Activated CD4-positive, alpha-beta memory T cell treated with anti-CD3 and anti-CD28 coated beads for 36 hours (primary cell): ENCODE measurements around the gene KAZN. TPM values are rescaled to one million over a fixed set of nuclear protein-coding genes. Genes with fewer than 3 reads are reported as not detected.

Source experiments
- CTCF ChIA-PET: fragments of 350-600 bp; sonication (Branson Sonifier 250); formaldehyde crosslinking; loops from one replicate; lab custom pipeline; 2021; ENCODE audit warnings: antibody characterized with exemption, inconsistent platforms; lab: Charles Lee
- POLR2A ChIA-PET: fragments of 350-600 bp; sonication (Branson Sonifier 250); formaldehyde crosslinking; loops from one replicate; lab custom pipeline; 2021; ENCODE audit warnings: antibody characterized with exemption; lab: Charles Lee
- DNase-seq: peaks from one replicate; pipeline ENCODE4 v3.0.0-alpha.2; 2020
- H3K27ac Mint-ChIP-seq: one replicate; pipeline ENCODE4 v1.8.0; 2021; ENCODE audit warnings: mixed read lengths
- H3K27me3 Mint-ChIP-seq: one replicate; pipeline ENCODE4 v1.8.0; 2021; ENCODE audit warnings: mixed read lengths
- H3K36me3 Mint-ChIP-seq: one replicate; pipeline ENCODE4 v1.8.0; 2021; ENCODE audit warnings: mixed read lengths
- H3K4me1 Mint-ChIP-seq: one replicate; pipeline ENCODE4 v1.8.0; 2021; ENCODE audit warnings: low read depth, mixed read lengths
- H3K4me3 Mint-ChIP-seq: one replicate; pipeline ENCODE4 v1.8.0; 2021; ENCODE audit warnings: mild to moderate bottlenecking, mixed read lengths
- H3K9me3 Mint-ChIP-seq: one replicate; pipeline ENCODE4 v1.8.0; 2021; ENCODE audit warnings: mixed read lengths
- intact Hi-C: fragments of 100-400 bp; cut with micrococcal nuclease; formaldehyde crosslinking; loops from one replicate; pipeline ENCODE4 v1.15.1; 2023
- total RNA-seq, 2 experiments: library from RNA; stranded (reverse); gene quantifications; one replicate each; pipeline ENCODE4 v1.2.3, GENCODE V29; 2021

The KAZN gene
- total RNA-seq, 2 experiments from 2014 or later, result 0.31 to 0.33 TPM

- peaks cover 6% of the 10 kb centered on the region for H3K4me1 Mint-ChIP-seq
- intact Hi-C loops, result no loop called here
- no peak for DNase-seq
- ChIA-PET POLR2A (no interaction called here), CTCF (interaction anchor here (0.6 kb wide), 1 partner anchor 56 kb away, joined by 3 read pairs; no protein-coding TSS in a partner anchor)
- no peak overlapping the region for H3K4me3 Mint-ChIP-seq
- H3K27ac Mint-ChIP-seq, result no peak overlapping the region
- H3K9me3 Mint-ChIP-seq, result peaks cover 10% of the 10 kb centered on the region
- no peaks in the 10 kb centered on the region for H3K36me3 Mint-ChIP-seq
- H3K27me3 Mint-ChIP-seq, result peaks cover 31% of the 10 kb centered on the region
Observed at GRCh38 chr1:15102646-15103045, 504.2 kb downstream of the KAZN start.

- intact Hi-C loops, result no loop called here
- DNase-seq, result no peak
- Mint-ChIP-seq H3K36me3 (no peaks in the 10 kb centered on the region), H3K27ac (no peak overlapping the region), H3K27me3 (peaks cover 31% of the 10 kb centered on the region), H3K9me3 (peaks cover 10% of the 10 kb centered on the region), H3K4me1 (peaks cover 8% of the 10 kb centered on the region), H3K4me3 (no peak overlapping the region)
- POLR2A ChIA-PET, result no interaction called here
- CTCF ChIA-PET, result no interaction called here
Observed at GRCh38 chr1:15103211-15103610, 504.7 kb downstream of the KAZN start.

GRCh38 chr1:15103906-15104305 is 505.4 kb downstream of the KAZN start:
- CTCF ChIA-PET, result no interaction called here
- POLR2A ChIA-PET, result no interaction called here
- intact Hi-C loops, result no loop called here
- Mint-ChIP-seq H3K4me3 (no peak overlapping the region), H3K27me3 (peaks cover 30% of the 10 kb centered on the region), H3K4me1 (peaks cover 8% of the 10 kb centered on the region), H3K27ac (no peak overlapping the region), H3K36me3 (no peaks in the 10 kb centered on the region), H3K9me3 (peaks cover 10% of the 10 kb centered on the region)
- DNase-seq, result no peak

GRCh38 chr1:15104768-15105167 is 506.3 kb downstream of the KAZN start:
- no peak overlapping the region for H3K27ac Mint-ChIP-seq
- ChIA-PET POLR2A (no interaction called here), CTCF (no interaction called here)
- DNase-seq, result no peak
- intact Hi-C loops, result no loop called here
- H3K36me3 Mint-ChIP-seq, result no peaks in the 10 kb centered on the region
- peaks cover 10% of the 10 kb centered on the region for H3K9me3 Mint-ChIP-seq
- H3K4me1 Mint-ChIP-seq, result peaks cover 8% of the 10 kb centered on the region
- H3K27me3 Mint-ChIP-seq, result peaks cover 23% of the 10 kb centered on the region
- H3K4me3 Mint-ChIP-seq, result no peak overlapping the region

- ChIA-PET POLR2A (no interaction called here), CTCF (interaction anchor here (0.7 kb wide), 1 partner anchor 10 kb away, joined by 3 read pairs; no protein-coding TSS in a partner anchor)
- H3K4me1 Mint-ChIP-seq, result peaks cover 3% of the 10 kb centered on the region
- peaks cover 9% of the 10 kb centered on the region for H3K27me3 Mint-ChIP-seq
- no peaks in the 10 kb centered on the region for H3K36me3 Mint-ChIP-seq
- no peak for DNase-seq
- intact Hi-C loops, result no loop called here
- peaks cover 10% of the 10 kb centered on the region for H3K9me3 Mint-ChIP-seq
- no peak overlapping the region for H3K27ac Mint-ChIP-seq
- H3K4me3 Mint-ChIP-seq, result no peak overlapping the region
Observed at GRCh38 chr1:15106608-15107007, 508.1 kb downstream of the KAZN start.

- no peak for DNase-seq
- ChIA-PET CTCF (interaction anchor here (0.7 to 1.1 kb wide), 2 partner anchors 10 to 20 kb away, joined by 3 read pairs; no protein-coding TSS in a partner anchor), POLR2A (no interaction called here)
- intact Hi-C loops, result no loop called here
- H3K4me3 Mint-ChIP-seq, result no peak overlapping the region
- no peak overlapping the region for H3K27ac Mint-ChIP-seq
- no peaks in the 10 kb centered on the region for H3K36me3 Mint-ChIP-seq
- H3K27me3 Mint-ChIP-seq, result peaks cover 7% of the 10 kb centered on the region
- peaks cover 6% of the 10 kb centered on the region for H3K4me1 Mint-ChIP-seq
- peaks cover 10% of the 10 kb centered on the region for H3K9me3 Mint-ChIP-seq
Observed at GRCh38 chr1:15107058-15107687, 508.7 kb downstream of the KAZN start.

- no peaks in the 10 kb centered on the region for H3K36me3 Mint-ChIP-seq
- intact Hi-C loops, result no loop called here
- ChIA-PET CTCF (interaction anchor here (1.1 to 1.8 kb wide), 3 partner anchors 8 to 21 kb away, joined by 3 to 5 read pairs (median 4); no protein-coding TSS in a partner anchor), POLR2A (no interaction called here)
- DNase-seq, result no peak
- peaks cover 14% of the 10 kb centered on the region for H3K4me1 Mint-ChIP-seq
- H3K9me3 Mint-ChIP-seq, result peaks cover 10% of the 10 kb centered on the region
- H3K4me3 Mint-ChIP-seq, result no peak overlapping the region
- H3K27me3 Mint-ChIP-seq, result peaks cover 9% of the 10 kb centered on the region
- no peak overlapping the region for H3K27ac Mint-ChIP-seq
Observed at GRCh38 chr1:15107911-15108310, 509.4 kb downstream of the KAZN start.

GRCh38 chr1:15110128-15110866 is 511.8 kb downstream of the KAZN start:
- peaks cover 11% of the 10 kb centered on the region for H3K27me3 Mint-ChIP-seq
- POLR2A ChIA-PET, result no interaction called here

GRCh38 chr1:15110867-15111230 is 512.4 kb downstream of the KAZN start:
- intact Hi-C loops, result no loop called here
- H3K27me3 Mint-ChIP-seq, result peaks cover 11% of the 10 kb centered on the region
- ChIA-PET POLR2A (no interaction called here), CTCF (interaction anchor here (1.9 to 2.2 kb wide), 2 partner anchors 18 to 195 kb away, joined by 6 to 9 read pairs; no protein-coding TSS in a partner anchor)
- H3K36me3 Mint-ChIP-seq, result no peaks in the 10 kb centered on the region
- DNase-seq, result no peak
- H3K27ac Mint-ChIP-seq, result no peak overlapping the region
- peaks cover 14% of the 10 kb centered on the region for H3K4me1 Mint-ChIP-seq
- H3K4me3 Mint-ChIP-seq, result no peak overlapping the region
- no peaks in the 10 kb centered on the region for H3K9me3 Mint-ChIP-seq

More at GRCh38 chr1:15110128-15110866, 511.8 kb downstream of the KAZN start:
- Mint-ChIP-seq H3K4me1 (peaks cover 14% of the 10 kb centered on the region), H3K9me3 (no peaks in the 10 kb centered on the region), H3K36me3 (no peaks in the 10 kb centered on the region), H3K27ac (no peak overlapping the region), H3K4me3 (no peak overlapping the region)
- CTCF ChIA-PET, result interaction anchor here (1.9 to 2.2 kb wide), 2 partner anchors 18 to 195 kb away, joined by 6 to 9 read pairs; no protein-coding TSS in a partner anchor
- intact Hi-C loops, result no loop called here
- DNase-seq, result no peak

GRCh38 chr1:15113146-15113545 is 514.7 kb downstream of the KAZN start:
- Mint-ChIP-seq H3K36me3 (no peaks in the 10 kb centered on the region), H3K27me3 (peaks cover 8% of the 10 kb centered on the region), H3K9me3 (no peaks in the 10 kb centered on the region), H3K4me3 (no peak overlapping the region), H3K27ac (no peak overlapping the region), H3K4me1 (peaks cover 10% of the 10 kb centered on the region)
- intact Hi-C loops, result no loop called here
- ChIA-PET POLR2A (no interaction called here), CTCF (no interaction called here)
- DNase-seq, result no peak

GRCh38 chr1:15114884-15115283 is 516.4 kb downstream of the KAZN start:
- Mint-ChIP-seq H3K9me3 (no peaks in the 10 kb centered on the region), H3K36me3 (no peaks in the 10 kb centered on the region), H3K27ac (no peak overlapping the region), H3K4me1 (peaks cover 10% of the 10 kb centered on the region), H3K4me3 (no peak overlapping the region), H3K27me3 (peaks cover 8% of the 10 kb centered on the region)
- intact Hi-C loops, result no loop called here
- CTCF ChIA-PET, result no interaction called here
- no peak for DNase-seq
- POLR2A ChIA-PET, result no interaction called here

- Mint-ChIP-seq H3K27me3 (peaks cover 8% of the 10 kb centered on the region), H3K36me3 (no peaks in the 10 kb centered on the region), H3K4me1 (peaks cover 10% of the 10 kb centered on the region), H3K9me3 (no peaks in the 10 kb centered on the region), H3K4me3 (no peak overlapping the region), H3K27ac (no peak overlapping the region)
- ChIA-PET POLR2A (no interaction called here), CTCF (no interaction called here)
- intact Hi-C loops, result no loop called here
- no peak for DNase-seq
Observed at GRCh38 chr1:15115542-15116330, 517.3 kb downstream of the KAZN start.
